Stimulated activated CD4-positive, alpha-beta T cell treated with anti-CD3 and anti-CD28 coated beads, Interleukin-2, amount 100 ng/mL, for 4 hours (primary cell): Measurements from ENCODE around the gene SLC16A3.
"Not testable (repeated sequence)": the region's sequence is repeated elsewhere in the genome, so short reads cannot be mapped to it uniquely, and the experiment has no call there.

ENCODE experiments used
- DNase-seq: peaks from one replicate; pipeline ENCODE4 v3.0.0-alpha.2; 2020; ENCODE audit warnings: low read depth

The SLC16A3 gene

DNA sequence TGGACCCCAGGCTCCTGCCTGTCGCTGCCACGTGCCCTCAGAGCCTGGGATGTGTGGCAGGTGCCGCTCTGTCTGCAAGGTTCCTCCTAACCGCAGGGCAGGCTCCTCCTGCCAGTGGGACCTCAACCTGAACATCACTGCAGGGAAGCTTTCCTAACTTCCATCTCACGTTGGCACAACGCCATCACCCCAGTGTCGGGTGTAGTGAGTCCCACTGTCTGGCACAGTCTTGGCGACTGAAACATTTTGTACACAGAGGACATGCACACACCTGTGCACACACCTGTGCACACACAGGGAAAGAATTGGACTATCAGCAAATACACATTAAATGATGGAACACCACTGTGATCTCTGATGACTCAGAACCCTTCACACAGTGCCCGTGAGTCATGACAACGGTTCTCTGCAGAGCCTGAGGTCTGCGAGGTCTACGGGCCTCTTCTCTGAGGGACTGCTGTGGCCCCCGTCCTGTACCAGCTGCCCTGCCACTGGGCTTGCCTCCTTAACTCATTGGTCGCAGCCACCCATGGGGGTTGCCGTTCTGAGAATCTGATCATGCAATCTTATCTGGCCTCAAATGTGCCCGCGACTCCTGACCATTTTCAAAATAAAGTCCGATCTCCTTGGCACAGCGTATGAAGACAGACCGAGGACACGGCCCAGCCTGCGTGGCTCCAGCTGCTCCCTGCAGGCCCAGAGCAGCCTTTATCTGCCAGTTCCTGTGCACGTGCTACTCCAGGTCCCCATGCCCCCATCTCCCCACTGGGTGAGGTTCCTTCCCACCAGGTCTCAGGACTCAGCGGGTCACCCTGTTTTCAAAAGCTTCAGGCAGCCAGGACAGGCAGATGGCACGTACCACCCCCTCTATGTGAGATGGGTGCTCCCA lies 23.8 kb upstream of the SLC16A3 start:
- no peak for DNase-seq

- DNase-seq: peak; percentile 62
Measured at GRCh38 chr17:82205720-82206508, 22.9 kb upstream of the SLC16A3 start.

DNA sequence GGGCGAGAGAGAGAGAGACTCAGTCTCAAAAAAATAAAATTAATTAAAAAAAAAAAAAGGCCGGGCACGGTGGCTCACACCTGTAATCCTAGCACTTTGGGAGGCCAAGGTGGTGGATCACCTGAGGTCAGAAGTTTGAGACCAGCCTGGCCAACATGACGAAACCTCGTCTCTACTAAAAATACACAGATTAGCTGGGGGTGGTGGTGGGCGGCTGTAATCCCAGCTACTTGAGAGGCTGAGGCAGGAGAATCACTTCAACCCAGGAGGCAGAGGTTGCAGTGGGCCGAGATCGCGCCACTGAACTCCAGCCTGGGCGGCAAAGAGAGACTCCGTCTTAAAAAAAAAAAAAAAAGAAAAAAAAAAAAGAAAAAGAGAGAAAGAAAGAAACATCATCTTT lies 18.2 kb upstream of the SLC16A3 start:
- DNase-seq: not testable (repeated sequence)

GRCh38 chr17:82212331-82213250 lies 16.3 kb upstream of the SLC16A3 start, which contains the start of gene CCDC57:
TSS of gene CCDC57 (minus strand) at chr17:82212842. CDS start at chr17:82201944, 10,898 bp downstream.
- no peak for DNase-seq

- DNase-seq: peak; percentile 85
Measured at GRCh38 chr17:82213251-82214011, 15.4 kb upstream of the SLC16A3 start.

- DNase-seq: no peak
Measured at GRCh38 chr17:82214012-82214628, 14.7 kb upstream of the SLC16A3 start.

DNA sequence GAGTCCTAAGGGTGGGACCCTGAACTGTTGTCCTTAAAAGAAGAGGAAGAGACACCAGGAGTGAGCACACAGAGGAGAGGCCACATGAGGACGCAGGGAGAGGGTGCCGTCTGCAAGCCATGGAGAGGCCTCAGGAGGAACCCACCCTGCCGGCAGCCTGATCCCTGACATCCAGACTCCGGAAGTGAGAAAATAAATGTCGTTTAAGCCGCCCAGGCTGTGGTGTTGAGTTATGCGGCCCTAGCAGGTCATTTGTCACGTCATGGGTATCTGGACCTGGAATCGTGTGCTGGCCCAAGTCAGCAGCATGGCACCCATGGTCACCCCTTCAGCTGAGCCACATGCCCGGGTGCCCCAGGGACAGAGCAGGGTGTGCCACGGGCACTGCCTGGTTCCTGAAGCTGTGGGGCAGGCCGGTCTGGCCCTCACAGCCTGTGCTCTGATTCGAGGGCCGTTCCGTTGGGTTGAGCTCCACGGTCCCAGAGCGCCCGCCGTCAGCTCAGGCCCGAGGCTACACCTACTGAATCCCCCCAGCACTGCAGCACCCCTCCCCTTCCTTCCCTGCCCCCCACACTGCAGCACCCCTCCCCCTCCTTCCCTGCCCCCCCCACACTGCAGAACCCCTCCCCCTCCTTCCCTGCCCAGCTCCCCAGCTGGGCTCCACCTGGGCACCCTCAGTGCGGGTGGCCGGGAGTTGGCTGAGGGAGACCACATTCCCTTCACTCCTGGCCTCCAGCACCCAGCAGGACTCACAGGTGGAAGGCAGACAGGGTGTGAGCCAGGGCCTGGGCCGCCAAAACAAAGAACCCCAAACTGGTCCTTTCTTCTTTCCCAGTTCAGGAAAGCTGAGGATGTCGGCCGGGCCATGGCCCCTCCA lies 13.5 kb upstream of the SLC16A3 start:
- DNase-seq: no peak

DNA sequence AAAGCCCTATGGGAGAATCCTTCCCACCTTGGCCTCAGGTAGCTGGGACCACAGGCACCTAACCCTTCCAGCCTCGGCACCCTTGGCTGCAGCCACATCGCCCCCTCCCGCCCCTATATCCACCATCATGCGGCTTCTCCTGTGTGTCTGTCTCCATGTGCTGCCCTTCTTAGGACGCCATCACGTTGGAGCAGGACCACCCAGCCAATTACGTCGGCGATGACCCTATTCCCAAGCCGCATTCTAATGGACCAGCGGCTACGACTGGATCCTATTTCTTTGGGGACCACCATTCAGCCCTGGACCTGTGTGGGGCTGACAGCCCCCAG lies 12.9 kb upstream of the SLC16A3 start:
- DNase-seq: no peak

DNA sequence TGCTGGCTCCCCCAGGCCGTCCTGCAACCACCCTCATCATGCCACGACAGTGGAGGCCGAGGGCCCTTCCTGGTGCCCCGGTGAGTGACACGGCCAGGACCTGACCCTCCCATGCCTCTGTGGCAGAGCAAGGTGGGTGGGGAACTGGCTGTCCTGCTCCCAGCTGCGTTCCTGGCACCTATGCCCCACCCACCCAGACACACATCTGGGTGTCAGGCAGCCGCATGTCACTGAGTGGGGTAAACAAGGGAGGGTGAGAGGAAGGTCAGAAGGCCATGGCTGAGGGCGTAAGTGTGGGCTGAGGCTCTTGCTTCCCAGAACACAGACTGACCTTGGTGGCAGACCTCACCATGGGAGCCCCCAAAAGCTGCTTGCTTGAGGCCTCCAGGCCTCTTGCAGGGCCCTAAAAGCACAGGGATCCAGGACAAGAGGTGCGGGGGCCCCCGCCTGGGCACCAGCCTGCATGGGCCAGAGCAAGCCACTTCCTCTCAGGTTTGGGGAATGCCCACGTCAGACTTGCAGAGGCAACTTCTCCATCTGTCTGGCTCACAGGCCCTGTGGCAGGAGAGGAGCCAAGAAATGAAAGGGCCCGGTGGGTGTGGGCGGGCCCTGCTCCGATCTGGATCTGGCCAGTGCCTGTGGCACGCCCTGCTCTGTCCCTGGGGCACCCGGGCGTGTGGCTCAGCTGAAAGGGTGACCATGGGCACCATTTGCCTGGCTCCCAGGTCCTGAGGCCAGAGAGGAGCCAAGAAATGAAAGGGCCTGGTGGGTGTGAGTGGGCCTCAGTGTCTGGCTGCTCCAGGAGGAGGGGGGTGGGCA lies 12.3 kb upstream of the SLC16A3 start:
- DNase-seq: no peak

DNA sequence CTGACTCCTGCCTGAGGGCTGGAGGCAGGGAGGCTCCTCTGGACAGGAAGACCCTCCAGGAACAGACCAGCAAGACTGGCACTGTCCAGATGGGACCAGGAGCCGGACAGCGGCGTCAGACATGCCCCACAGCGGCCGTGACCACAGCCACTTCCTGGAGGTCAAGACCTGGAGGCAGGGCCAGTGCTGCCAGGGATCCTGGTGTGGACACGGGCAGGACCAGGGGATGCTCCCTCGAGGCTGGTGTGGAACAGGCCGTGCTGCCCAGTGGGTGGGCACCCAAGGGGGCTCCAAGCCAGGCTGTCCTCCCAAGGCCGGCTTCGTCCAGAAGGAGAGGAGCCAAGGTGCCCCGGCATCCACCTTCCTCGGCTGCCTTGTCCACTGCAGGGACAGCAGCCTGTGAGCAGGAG lies 11.7 kb upstream of the SLC16A3 start:
- DNase-seq: no peak

DNA sequence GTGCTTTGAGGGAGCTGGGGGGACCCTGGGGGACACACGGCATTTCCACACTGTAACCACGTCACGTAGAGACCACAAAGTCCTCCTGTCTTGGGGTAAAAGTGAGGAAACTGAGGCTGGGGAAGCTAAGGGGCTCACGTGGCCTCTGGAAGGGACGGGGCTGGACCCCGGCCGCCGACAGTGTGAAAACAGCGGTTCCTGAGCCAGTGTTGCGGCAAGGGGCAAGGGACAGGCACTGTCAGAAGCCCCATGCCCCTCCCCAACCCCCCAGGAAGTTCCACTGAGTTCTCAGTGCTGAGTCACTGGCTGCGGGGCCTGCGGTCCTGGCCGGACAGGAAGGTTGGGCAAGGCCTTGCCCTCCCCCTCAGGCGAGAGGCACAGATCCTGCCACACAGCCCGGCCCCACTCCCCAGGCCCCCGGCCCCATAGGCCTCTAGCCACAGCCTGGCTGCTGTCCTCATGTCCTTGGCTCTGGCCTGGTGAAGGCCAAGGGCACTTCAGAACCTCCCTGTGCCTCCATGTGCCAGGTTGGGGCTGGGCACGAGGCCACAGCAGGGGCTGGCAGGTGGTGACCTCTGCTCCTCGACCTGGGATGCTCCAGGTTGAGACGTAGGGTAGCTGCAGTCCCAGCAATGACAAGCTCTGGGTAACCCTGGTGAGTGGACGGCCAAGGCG lies 11.2 kb upstream of the SLC16A3 start:
- no peak for DNase-seq

GRCh38 chr17:82218349-82219075 lies 10.3 kb upstream of the SLC16A3 start:
- DNase-seq: no peak

DNA sequence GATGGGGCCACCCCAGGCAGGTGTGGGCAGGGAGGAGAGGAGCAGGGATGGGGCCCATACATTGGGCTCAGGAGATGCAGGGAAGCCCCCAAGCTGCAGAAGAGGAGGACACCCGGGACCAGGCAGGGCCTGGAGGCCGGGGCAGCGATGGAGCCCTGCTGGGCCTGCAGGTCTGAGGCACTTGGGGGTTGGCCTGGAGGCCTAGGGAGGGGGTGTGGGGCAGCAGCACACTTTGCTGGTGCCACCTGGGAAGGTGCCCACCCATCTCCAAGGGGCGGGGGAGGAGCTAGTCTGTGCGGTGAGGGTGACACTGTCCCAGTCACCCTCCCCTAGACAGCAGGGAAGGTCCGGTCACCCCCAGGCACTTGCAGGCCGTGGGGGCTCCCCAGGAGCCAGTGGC lies 9.8 kb upstream of the SLC16A3 start:
- no peak for DNase-seq

GRCh38 chr17:82219753-82220709 lies 8.8 kb upstream of the SLC16A3 start:
- DNase-seq: no peak

DNA sequence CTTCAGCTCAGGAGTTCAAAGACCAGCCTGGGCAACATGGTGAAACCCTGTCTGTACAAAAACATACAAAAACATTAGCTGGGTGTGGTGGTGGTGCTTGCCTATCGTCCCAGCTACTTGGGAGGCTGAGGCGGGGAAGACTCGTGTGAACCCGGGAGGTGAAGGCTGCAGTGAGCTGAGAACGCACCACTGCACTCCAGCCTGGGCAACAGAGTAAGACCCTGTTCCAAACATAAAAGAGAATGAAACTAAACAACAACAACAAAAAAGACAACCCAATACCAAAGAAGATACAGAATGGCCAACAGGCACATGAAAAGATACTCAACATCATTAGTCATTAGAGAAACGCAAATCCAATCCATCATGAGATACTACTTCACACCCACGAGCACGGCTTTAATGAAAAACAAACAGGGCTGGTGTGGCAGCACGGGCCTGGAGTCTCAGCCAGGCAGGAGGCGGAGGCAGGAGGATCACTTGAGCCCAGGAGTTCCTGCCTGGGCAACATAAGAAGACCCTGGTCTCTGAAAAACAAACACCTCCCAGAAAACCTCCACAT lies 7.4 kb upstream of the SLC16A3 start:
- DNase-seq: no peak

GRCh38 chr17:82222816-82223215 lies 6.0 kb upstream of the SLC16A3 start:
- DNase-seq: no peak
